GM19438 (cell line): ENCODE results near the gene POC1A.
A peak's percentile ranks its signal among the peaks of the same experiment; 100 is the strongest.

Experiments used
- ATAC-seq: cut with Tn5 transposase; IDR thresholded peaks from one replicate; pipeline ENCODE4 v1.9.1; 2021; ENCODE audit warnings: low read depth; ENCODE audit not compliant: unreplicated experiment

The POC1A gene

GRCh38 chr3:52154135-52155094 is at the start of gene POC1A:
TSS of gene POC1A (minus strand) at chr3:52154423. CDS start at chr3:52154372, 51 bp downstream.
- peak; percentile 90 for ATAC-seq

GRCh38 chr3:52203701-52204100 is 49.5 kb upstream of the POC1A start:
- no peak for ATAC-seq

- no peak for ATAC-seq
These were observed 48.3 kb upstream of the POC1A start for GRCh38 chr3:52202384-52203077.

GRCh38 chr3:52200981-52201679 is 46.9 kb upstream of the POC1A start:
- no peak for ATAC-seq

DNA sequence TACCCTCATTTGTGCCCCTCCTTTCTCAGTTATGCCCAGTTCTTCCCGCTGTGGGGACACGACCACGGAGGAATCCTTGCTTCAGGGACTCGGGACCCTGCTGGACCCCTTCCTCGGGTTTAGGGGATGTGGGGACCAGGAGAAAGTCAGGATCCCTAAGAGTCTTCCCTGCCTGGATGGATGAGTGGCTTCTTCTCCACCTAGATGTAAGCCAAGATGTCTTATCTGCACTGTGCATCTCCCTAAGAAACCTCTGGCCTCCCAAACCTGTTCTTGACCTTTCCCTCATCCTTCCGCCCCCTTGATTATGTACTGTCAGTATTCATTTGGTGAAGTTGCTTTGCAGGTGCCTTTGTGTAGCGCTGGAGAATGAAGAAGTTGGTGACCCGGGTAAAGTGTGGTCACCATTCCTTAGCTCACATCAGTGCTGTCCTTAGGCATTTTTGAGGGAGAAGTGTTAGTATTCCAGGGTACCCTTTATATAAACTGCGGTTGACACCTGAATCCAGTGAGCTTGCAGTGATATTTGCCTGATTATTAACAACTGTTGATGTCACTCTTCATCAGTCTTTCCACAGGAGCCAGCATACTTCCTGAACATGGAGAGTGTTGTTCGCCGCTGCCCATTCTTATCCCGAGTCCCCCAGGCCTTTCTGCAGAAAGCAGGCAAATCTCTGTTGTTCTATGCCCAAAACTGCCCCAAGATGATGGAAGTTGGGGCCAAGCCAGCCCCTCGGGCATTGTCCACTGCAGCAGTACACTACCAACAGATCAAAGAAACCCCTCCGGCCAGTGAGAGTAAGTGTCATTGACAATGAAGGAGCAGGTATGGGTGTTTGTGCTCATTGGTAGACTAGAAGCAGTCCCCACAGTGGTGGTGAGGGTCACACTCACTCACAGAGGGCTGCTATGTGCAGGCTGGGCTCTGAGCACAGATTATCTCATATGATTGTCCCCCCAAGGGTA is 44.7 kb upstream of the POC1A start:
- no peak for ATAC-seq

- peak; percentile 87 for ATAC-seq
These were observed 43.8 kb upstream of the POC1A start, which contains the start of gene ALAS1 for GRCh38 chr3:52197842-52198625. TSS of gene ALAS1 (plus strand) at chr3:52198160. CDS start at chr3:52199242, 1,082 bp downstream.

- ATAC-seq, result no peak
These were observed 43.2 kb upstream of the POC1A start for GRCh38 chr3:52197499-52197841.

- no peak for ATAC-seq
These were observed 42.8 kb upstream of the POC1A start for GRCh38 chr3:52196977-52197376.

GRCh38 chr3:52195823-52196331 is 41.7 kb upstream of the POC1A start:
- ATAC-seq, result no peak

DNA sequence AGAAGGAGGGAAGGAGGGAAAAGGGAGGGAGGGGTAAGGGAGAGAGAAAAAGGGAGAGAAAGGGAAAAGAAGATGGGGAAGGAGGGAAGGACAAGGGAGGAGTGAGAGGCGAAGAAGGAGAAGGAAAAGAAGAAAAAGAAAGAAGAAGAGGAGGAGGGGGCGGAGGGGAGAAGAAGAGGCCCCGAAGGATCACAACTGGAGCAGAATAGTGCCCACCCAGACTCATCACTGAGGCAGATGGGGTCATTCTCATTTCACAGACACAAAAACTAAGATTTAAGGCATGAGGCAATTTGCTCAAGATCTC is 41.0 kb upstream of the POC1A start:
- ATAC-seq, result no peak

- no peak for ATAC-seq
These were observed 40.5 kb upstream of the POC1A start for GRCh38 chr3:52194485-52195290.

GRCh38 chr3:52193065-52193464 is 38.8 kb upstream of the POC1A start:
- no peak for ATAC-seq

DNA sequence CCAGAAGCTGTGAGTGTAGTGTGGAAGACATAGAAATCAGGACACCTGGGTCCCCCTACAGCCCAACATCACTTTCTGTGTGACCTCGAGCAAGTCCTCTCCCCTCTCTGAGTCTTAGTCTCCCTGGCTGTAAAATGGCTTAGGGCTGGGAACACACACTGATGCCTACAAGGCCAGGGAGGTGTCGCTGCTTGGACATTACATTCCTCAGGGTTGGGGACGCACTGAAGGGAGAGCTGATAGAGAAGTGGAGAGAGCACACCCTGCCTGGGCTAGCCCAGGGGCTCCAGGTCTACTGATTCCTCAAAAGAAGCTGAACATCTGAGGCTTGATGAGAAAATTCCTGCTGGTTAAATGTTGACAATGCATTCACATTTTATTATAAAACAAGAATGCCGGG is 37.4 kb upstream of the POC1A start:
- ATAC-seq, result no peak

GRCh38 chr3:52190294-52191074 is 36.3 kb upstream of the POC1A start:
- ATAC-seq, result no peak

- no peak for ATAC-seq
These were observed 34.3 kb upstream of the POC1A start for GRCh38 chr3:52188556-52188955.

GRCh38 chr3:52186729-52187128 is 32.5 kb upstream of the POC1A start:
- ATAC-seq, result no peak

- no peak for ATAC-seq
These were observed 31.6 kb upstream of the POC1A start for GRCh38 chr3:52185837-52186236.

- ATAC-seq, result no peak
These were observed 31.1 kb upstream of the POC1A start for GRCh38 chr3:52185311-52185710.
